IMR-90 (cell line): ENCODE results near the gene CSGALNACT2. TPM values are rescaled to one million over a fixed set of nuclear protein-coding genes. Genes with fewer than 3 reads are reported as not detected.

Source experiments
- ATAC-seq: fragments of 200-7000 bp; cut with Tn5 transposase; 2 replicates; pipeline ENCODE4 v1.9.1; 2020; ENCODE audit warnings: low read depth, mild to moderate bottlenecking, moderate library complexity
- BruUV-seq: library from RNA; stranded (reverse); fragments of 400-500 nt; replicated peaks from 2 replicates; lab custom pipeline; 2021; lab: Mats Ljungman, UMichigan
- CTCF ChIA-PET: fragments of 300-600 bp; formaldehyde crosslinking; extraction: SDS; loops from one replicate; lab custom pipeline; 2021; ENCODE audit warnings: antibody characterized with exemption; lab: Yijun Ruan, JAX
- POLR2A ChIA-PET: fragments of 300-600 bp; sonication (Branson Sonifier 250); formaldehyde crosslinking; loops from one replicate; lab custom pipeline; 2022; ENCODE audit warnings: antibody characterized with exemption; ENCODE audit not compliant: unreplicated experiment; lab: Charles Lee
- DNase-seq: peaks from one replicate; pipeline ENCODE4 v3.0.0; 2013
- H2AFZ ChIP-seq: replicated peaks from 2 replicates; pipeline ENCODE3; 2013; ENCODE audit warnings: low read length, mild to moderate bottlenecking; ENCODE audit not compliant: poor library complexity
- H2AK5ac ChIP-seq: 2 replicates; pipeline ENCODE4 v1.6.1; 2013; ENCODE audit warnings: low read depth, low read length, inconsistent platforms
- H2AK9ac ChIP-seq: replicated peaks from 2 replicates; pipeline ENCODE3; 2013; ENCODE audit warnings: mild to moderate bottlenecking, low read depth, low read length, moderate library complexity; ENCODE audit not compliant: poor library complexity
- H2BK120ac ChIP-seq: 2 replicates; pipeline ENCODE4 v1.6.1; 2013; ENCODE audit warnings: low read depth, low read length, inconsistent platforms
- H2BK15ac ChIP-seq: 3 replicates; pipeline ENCODE4 v1.6.1; 2013; ENCODE audit warnings: low read depth, low read length, inconsistent platforms
- H2BK20ac ChIP-seq: 2 replicates; pipeline ENCODE4 v1.6.1; 2013; ENCODE audit warnings: low read depth, mild to moderate bottlenecking, inconsistent platforms, low read length, moderate library complexity
- H2BK5ac ChIP-seq: 2 replicates; pipeline ENCODE4 v1.6.1; 2013; ENCODE audit warnings: mild to moderate bottlenecking, low read depth, low read length, inconsistent platforms; ENCODE audit not compliant: poor library complexity, severe bottlenecking
- H3K14ac ChIP-seq: replicated peaks from 2 replicates; pipeline ENCODE4 v1.6.1; 2013; ENCODE audit warnings: low read depth, low read length, inconsistent platforms
- H3K18ac ChIP-seq: 2 replicates; pipeline ENCODE4 v1.6.1; 2013; ENCODE audit warnings: low read depth, low read length, control low read depth
- H3K23ac ChIP-seq: 2 replicates; pipeline ENCODE4 v1.6.1; 2013; ENCODE audit warnings: low read depth, low read length, inconsistent platforms
- H3K27ac ChIP-seq: 2 replicates; pipeline ENCODE4 v1.5.1; 2013; ENCODE audit warnings: mild to moderate bottlenecking, control low read depth, low read length; ENCODE audit not compliant: insufficient read depth
- H3K27me3 ChIP-seq: 2 replicates; pipeline ENCODE4 v1.6.1; 2013; ENCODE audit warnings: low read length; ENCODE audit not compliant: control insufficient read depth, insufficient read depth
- H3K36me3 ChIP-seq: 2 replicates; pipeline ENCODE4 v1.6.1; 2013; ENCODE audit warnings: low read length, mixed read lengths; ENCODE audit not compliant: control insufficient read depth, insufficient read depth
- H3K4ac ChIP-seq: 2 replicates; pipeline ENCODE4 v1.6.1; 2013; ENCODE audit warnings: low read depth, low read length, inconsistent platforms
- H3K4me1 ChIP-seq: 2 replicates; pipeline ENCODE4 v1.6.1; 2013; ENCODE audit warnings: low read length, mixed read lengths; ENCODE audit not compliant: control insufficient read depth, insufficient read depth
- H3K4me2 ChIP-seq: 2 replicates; pipeline ENCODE4 v1.6.1; 2013; ENCODE audit warnings: low read depth, mild to moderate bottlenecking, control low read depth, low read length, moderate library complexity
- H3K4me3 ChIP-seq: 2 replicates; pipeline ENCODE4 v1.5.1; 2013; ENCODE audit warnings: low read depth, mild to moderate bottlenecking, control low read depth, low read length, moderate library complexity; ENCODE audit not compliant: insufficient read depth
- H3K56ac ChIP-seq: 2 replicates; pipeline ENCODE4 v1.6.1; 2013; ENCODE audit warnings: low read length, inconsistent platforms; ENCODE audit not compliant: insufficient read depth; ENCODE audit errors: extremely low read depth
- H3K79me1 ChIP-seq, 2 experiments: 2 replicates each; pipeline ENCODE4 v1.6.1; 2013; ENCODE audit warnings: low read length in 2 of 2, inconsistent platforms in 1 of 2, low read depth in 1 of 2
- H3K9ac ChIP-seq: 2 replicates; pipeline ENCODE4 v1.6.1; 2013; ENCODE audit warnings: low read depth, low read length, control low read depth
- H3K9me1 ChIP-seq: 2 replicates; pipeline ENCODE4 v1.6.1; 2013; ENCODE audit warnings: low read length, inconsistent platforms; ENCODE audit not compliant: insufficient read depth
- H3K9me3 ChIP-seq: 2 replicates; pipeline ENCODE4 v1.6.1; 2013; ENCODE audit warnings: low read length; ENCODE audit not compliant: control insufficient read depth, insufficient read depth
- H4K20me1 ChIP-seq: 2 replicates; pipeline ENCODE4 v1.6.1; 2013; ENCODE audit warnings: low read length, inconsistent platforms; ENCODE audit not compliant: insufficient read depth
- H4K5ac ChIP-seq: 2 replicates; pipeline ENCODE4 v1.6.1; 2013; ENCODE audit warnings: mild to moderate bottlenecking, low read depth, low read length, control low read depth
- H4K8ac ChIP-seq, 2 experiments: 2 replicates each; pipeline ENCODE4 v1.6.1; 2013; ENCODE audit warnings: low read depth in 2 of 2, low read length in 2 of 2, control low read depth in 1 of 2, inconsistent platforms in 1 of 2
- H4K91ac ChIP-seq: 2 replicates; pipeline ENCODE4 v1.6.1; 2013; ENCODE audit warnings: low read depth, low read length, inconsistent platforms; ENCODE audit not compliant: insufficient read depth
- CEBPB ChIP-seq: IDR thresholded peaks from 2 replicates; pipeline ENCODE4 v1.6.1; 2012; ENCODE audit warnings: low read depth, low read length, improper control_type of control experiment
- MAFK ChIP-seq: IDR thresholded peaks from 2 replicates; pipeline ENCODE4 v1.6.1; 2012; ENCODE audit warnings: low read depth, low read length, improper control_type of control experiment
- MXI1 ChIP-seq: IDR thresholded peaks from 2 replicates; pipeline ENCODE4 v1.6.1; 2012; ENCODE audit warnings: low read depth, mild to moderate bottlenecking, low read length, moderate library complexity, borderline replicate concordance
- POLR2A ChIP-seq: IDR thresholded peaks from 2 replicates; pipeline ENCODE4 v1.6.1; 2012; ENCODE audit warnings: mild to moderate bottlenecking, low read depth, low read length
- RCOR1 ChIP-seq: IDR thresholded peaks from 2 replicates; pipeline ENCODE4 v1.6.1; 2012; ENCODE audit warnings: mild to moderate bottlenecking, low read length, improper control_type of control experiment; ENCODE audit not compliant: insufficient replicate concordance
- RFX5 ChIP-seq: IDR thresholded peaks from 2 replicates; pipeline ENCODE4 v1.8.0; 2012; ENCODE audit warnings: low read depth, mild to moderate bottlenecking, low read length, moderate library complexity
- WGBS, 2 experiments: methylation state at CpG; one replicate each; pipeline versions ENCODE4 v1.1.5 to v1.1.7; 2013; ENCODE audit warnings: missing lambda C conversion rate in 2 of 2; ENCODE audit not compliant: insufficient read length in 1 of 2; ENCODE audit errors: extremely low coverage in 2 of 2; 5-methylcytosine and 5-hydroxymethylcytosine counted together
- dilution Hi-C: fragments of 300-500 bp; cut with HindIII; formaldehyde crosslinking; loops from one replicate; pipeline ENCODE4 v1.14.3; 2018; ENCODE audit warnings: low sequenced_read_pairs; ENCODE audit not compliant: unreplicated experiment
- in situ Hi-C: fragments of 300-500 bp; cut with MboI; formaldehyde crosslinking; loops from 3 replicates; pipeline ENCODE4 v1.14.3; 2019; ENCODE audit warnings: low sequenced_read_pairs, inconsistent platforms, mixed read lengths
- intact Hi-C: fragments of 100-400 bp; cut with micrococcal nuclease; formaldehyde crosslinking; loops from 2 replicates; pipeline ENCODE4 v1.10.0; 2022
- polyA plus RNA-seq, 3 experiments: library from polyadenylated mRNA; depleted of rRNA; stranded (reverse); fragments of >200 nt; gene quantifications; 2 replicates each; pipeline ENCODE4 v1.2.3, GENCODE V29; 2012; ENCODE audit warnings: low replicate concordance in 1 of 3
- total RNA-seq: library from RNA; depleted of rRNA; stranded (reverse); fragments of >200 nt; gene quantifications from 2 replicates; pipeline ENCODE4 v1.2.3, GENCODE V29; 2012

The CSGALNACT2 gene
- total and polyA plus RNA-seq, 2 of the 4 experiments (the other 2 are of a cell fraction), result 6.5 to 13.1 TPM

- H3K14ac ChIP-seq, result no peak overlapping the region
- H3K4me1 ChIP-seq, result peaks cover 10% of the 10 kb centered on the region
- H2BK120ac ChIP-seq, result no peak overlapping the region
- H2BK15ac ChIP-seq, result no peak overlapping the region
- no peak overlapping the region for H3K27ac ChIP-seq
- no peak overlapping the region for H4K91ac ChIP-seq
- ChIA-PET CTCF (no interaction called here), POLR2A (no interaction called here)
- H2BK20ac ChIP-seq, result no peak overlapping the region
- no peak overlapping the region for H4K8ac ChIP-seq
- ATAC-seq (no peak), DNase-seq (no peak)
- intact Hi-C loops (no loop called here), dilution Hi-C loops (no loop called here), in situ Hi-C loops (loop anchor here (10.0 kb wide), 1 partner anchor 232 kb away; no protein-coding TSS in a partner anchor)
- WGBS, 2 experiments, result 83% methylated on average over 16 of the region's 28 CpGs; no CpG with 5 or more reads in 1 of the 2 experiments
- H3K4me2 ChIP-seq, result no peak overlapping the region
- H3K4ac ChIP-seq, result no peak overlapping the region
- no TSS peak for BruUV-seq
- peak overlapping the region; percentile 55 for H2AK9ac ChIP-seq
- no peak overlapping the region for H2AFZ ChIP-seq
- no peaks in the 10 kb centered on the region for H3K36me3 ChIP-seq
- no peak overlapping the region for H3K18ac ChIP-seq
- no peaks in the 10 kb centered on the region for H3K9me3 ChIP-seq
- no peaks in the 10 kb centered on the region for H3K9me1 ChIP-seq
- H3K56ac ChIP-seq, result no peak overlapping the region
- no peak overlapping the region for H4K5ac ChIP-seq
- H3K79me1 ChIP-seq, result no peaks in the 10 kb centered on the region
- no peak for TF ChIP-seq RCOR1
- TF ChIP-seq CEBPB, result no peak
- no peak for TF ChIP-seq POLR2A
- TF ChIP-seq MXI1, result no peak
- TF ChIP-seq RFX5, result no peak
- no peak for TF ChIP-seq MAFK
- H2BK5ac ChIP-seq, result no peak overlapping the region
- H3K27me3 ChIP-seq, result peaks cover 21% of the 10 kb centered on the region
- no peak overlapping the region for H3K9ac ChIP-seq
- no peak overlapping the region for H3K23ac ChIP-seq
- H2AK5ac ChIP-seq, result no peak overlapping the region
- no peaks in the 10 kb centered on the region for H4K20me1 ChIP-seq
- no peak overlapping the region for H3K4me3 ChIP-seq
Observed at GRCh38 chr10:43106256-43107091, 31.8 kb upstream of the CSGALNACT2 start.
